K562 (cell line): Measurements from ENCODE around the gene TBATA. TPM values are rescaled to one million over a fixed set of nuclear protein-coding genes. Genes with fewer than 3 reads are reported as not detected.

ENCODE experiments used
- CHD7 ChIP-seq: fragments of 200-600 bp; sonication (generic); IDR thresholded peaks from one replicate; pipeline ENCODE4 v1.6.1; 2012; ENCODE audit warnings: mild to moderate bottlenecking, low read depth, low read length, inconsistent platforms
- EZH2 ChIP-seq: IDR thresholded peaks from 2 replicates; pipeline ENCODE4 v1.6.1; 2012; ENCODE audit warnings: low read depth, mild to moderate bottlenecking, inconsistent platforms, low read length, borderline replicate concordance
- RB1 ChIP-seq: fragments of 450-650 bp; IDR thresholded peaks from 2 replicates; pipeline ENCODE4 v1.6.1; 2017; ENCODE audit warnings: low read depth, mild to moderate bottlenecking
- polyA plus RNA-seq, 8 experiments: library from polyadenylated mRNA; depleted of rRNA in 4 of 8; stranded (reverse) in 5 of 8; unstranded in 3 of 8; fragments of >200 nt; fragmentation: Nextera tagmentation in 2 of 8; fragmentation: Illumina TruSeq in 1 of 8; extraction: Ambion mirVana in 2 of 8; extraction: Trizol in 1 of 8; gene quantifications; 2 replicates each; pipeline versions ENCODE4 v1.2.1 to v1.2.3, GENCODE V29; 2011 to 2014; ENCODE audit warnings: inconsistent platforms in 1 of 8, missing spikeins in 1 of 8
- total RNA-seq, 7 experiments: library from RNA; depleted of rRNA in 6 of 7; stranded (reverse); fragments of >200 nt in 6 of 7; fragmentation: Illumina TruSeq in 2 of 7; extraction: Trizol in 2 of 7; gene quantifications; 2 replicates each; pipeline versions ENCODE4 v1.2.1 to v1.2.3, GENCODE V29; 2011 to 2021; ENCODE audit warnings: low replicate concordance in 1 of 7

TBATA gene
- total and polyA plus RNA-seq, 9 of the 15 experiments (the other 6 are each of a cell fraction or from before 2014, with no cell fraction given), result not detected

- TF ChIP-seq CHD7, result no peak
- no peak for TF ChIP-seq RB1
- TF ChIP-seq EZH2, result no peak
These were observed 27.6 kb upstream of the TBATA start (continued) for GRCh38 chr10:70812814-70813213.
